HG03139 (cell line): ENCODE measurements around the gene UST.
"Not testable (repeated sequence)": the region's sequence is repeated elsewhere in the genome, so short reads cannot be mapped to it uniquely, and the experiment has no call there.

Experiments
- ATAC-seq: cut with Tn5 transposase; IDR thresholded peaks from one replicate; pipeline ENCODE4 v1.9.1; 2021; ENCODE audit not compliant: unreplicated experiment

UST gene

DNA sequence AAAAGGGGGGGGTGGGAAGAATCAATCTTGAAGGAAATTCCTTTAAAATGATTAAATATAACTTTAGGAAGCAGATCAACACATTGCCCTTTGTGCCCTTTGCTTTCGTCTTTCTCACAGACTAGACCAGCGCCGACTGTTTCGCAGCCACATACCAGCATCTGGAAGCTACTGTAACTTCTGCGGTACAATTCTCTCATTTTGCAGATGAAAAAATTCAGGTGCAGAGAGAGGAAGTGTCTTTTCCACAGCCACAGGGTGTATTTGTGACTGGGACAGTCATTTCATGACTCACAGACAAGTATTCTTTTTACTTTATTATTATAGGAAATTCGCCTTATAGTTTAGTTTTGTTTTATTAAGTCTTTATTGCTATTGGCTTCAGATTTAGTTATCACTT lies 84.2 kb downstream of the UST start:
- no peak for ATAC-seq

DNA sequence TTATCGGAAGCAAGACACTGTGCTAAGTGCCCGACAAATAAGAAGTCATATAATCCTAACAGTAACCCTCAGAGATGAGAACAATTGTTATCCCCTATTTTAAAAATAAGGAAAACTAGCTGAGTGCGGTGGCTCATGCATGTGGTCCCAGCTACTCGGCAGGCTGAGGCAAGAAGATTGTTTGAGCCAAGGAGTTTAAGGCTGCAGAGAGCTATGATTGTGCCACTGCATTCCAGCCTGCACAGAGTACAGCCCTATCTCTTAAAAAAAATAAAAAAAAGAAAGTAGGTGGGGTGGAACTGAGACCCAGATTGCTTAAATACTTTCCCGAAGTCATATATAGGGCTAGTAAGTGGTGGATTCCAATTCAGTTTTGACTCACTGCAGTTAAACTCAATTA lies 84.7 kb downstream of the UST start:
- ATAC-seq: no peak

DNA sequence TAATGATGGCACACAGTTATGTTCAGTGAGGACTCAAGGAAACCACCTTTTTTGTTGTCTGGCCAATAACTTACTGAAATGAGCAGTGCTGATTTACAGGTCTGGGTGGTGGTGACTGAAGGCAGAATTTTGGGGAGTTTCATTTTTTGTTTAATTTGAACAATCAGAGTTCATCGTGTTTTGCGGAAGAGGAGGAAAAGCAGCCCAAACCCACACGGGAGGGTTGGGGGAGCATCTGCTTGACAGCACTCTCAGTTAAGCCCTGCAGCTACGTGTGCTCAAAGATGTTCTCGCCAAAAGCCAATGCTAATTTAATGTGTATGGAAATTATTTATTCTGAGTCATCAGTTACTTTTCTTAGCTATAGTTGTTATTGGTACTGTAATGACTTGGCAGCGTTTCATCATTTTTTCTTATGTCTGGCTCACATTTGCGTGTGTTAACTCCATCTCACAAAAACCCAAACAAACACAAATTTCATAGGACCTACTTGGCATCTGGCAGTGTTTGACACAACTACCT lies 89.2 kb downstream of the UST start:
- ATAC-seq: no peak

DNA sequence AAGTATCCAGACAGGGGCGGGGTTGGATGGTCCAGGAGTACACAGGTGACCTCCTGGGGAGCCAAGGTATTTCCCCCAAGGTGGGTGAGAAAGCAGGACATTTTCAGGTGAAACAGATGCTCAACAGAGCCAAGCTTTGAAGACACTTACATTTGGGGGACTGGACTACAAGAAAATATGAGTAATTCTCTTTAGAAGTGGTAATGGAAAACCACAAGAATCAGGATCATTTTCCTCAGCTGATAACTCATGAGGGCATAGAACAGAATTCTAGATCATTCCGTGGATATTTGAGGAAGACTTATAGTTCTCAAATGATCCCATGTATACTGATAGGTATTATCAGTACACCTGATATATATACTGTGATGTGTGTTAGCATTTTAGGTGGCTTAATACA lies 89.9 kb downstream of the UST start:
- ATAC-seq: no peak

DNA sequence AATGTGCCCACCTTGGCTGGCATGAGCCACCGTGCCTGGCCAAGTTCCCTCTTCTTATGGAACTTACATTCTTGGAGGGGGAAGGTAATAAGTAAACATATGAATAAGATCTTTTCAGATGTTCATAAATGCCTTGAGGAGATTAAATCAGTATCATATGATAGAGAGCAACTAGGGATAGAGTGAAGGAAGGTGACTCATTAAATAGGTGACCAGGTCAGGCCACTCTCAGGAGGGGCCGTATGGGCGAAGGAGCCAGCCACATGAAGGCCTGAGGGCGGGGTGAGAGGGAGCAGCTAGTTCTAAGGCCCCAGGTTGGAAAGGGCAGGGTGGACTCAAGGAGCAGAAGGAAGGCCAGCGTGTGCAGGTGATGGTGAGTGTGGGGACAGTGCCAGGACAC lies 91.1 kb downstream of the UST start:
- ATAC-seq: no peak

DNA sequence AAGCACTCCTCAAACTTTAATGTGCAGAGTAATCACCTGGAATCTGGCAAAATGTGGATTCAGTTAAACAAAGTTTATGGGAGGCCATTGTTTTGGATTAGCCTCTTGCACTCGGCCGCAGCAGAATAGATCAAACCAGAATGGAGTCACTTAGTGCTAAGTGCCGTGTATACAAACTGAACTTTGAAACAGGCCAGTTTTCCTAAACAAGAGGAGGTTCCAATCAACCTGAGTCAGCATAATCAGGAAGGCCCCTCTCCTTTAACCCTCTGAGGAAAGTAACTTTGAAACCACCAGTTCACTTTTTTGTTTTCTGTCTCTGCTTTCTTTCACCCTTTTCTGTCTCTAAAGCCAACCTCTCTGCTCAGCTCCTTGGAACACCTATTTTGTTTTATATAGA lies 92.2 kb downstream of the UST start:
- no peak for ATAC-seq

DNA sequence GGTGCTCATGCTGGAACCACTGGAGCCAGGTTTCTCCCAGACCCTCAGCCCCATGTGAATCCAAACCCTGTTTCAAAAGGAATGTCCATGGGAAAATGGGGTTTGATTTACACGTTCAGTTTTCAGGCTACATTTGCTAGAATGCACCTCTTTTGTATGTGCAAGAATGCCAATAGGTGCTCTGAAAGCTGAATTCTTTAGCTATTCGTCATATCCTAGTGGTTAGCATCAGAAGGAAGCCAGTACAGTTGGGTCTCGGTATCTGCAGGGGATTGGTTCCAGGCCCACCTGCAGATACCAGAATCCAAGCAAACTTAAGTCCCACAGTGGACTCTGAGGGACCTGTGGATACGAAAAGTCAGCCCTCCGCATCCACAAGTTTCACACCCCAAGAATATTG lies 93.4 kb downstream of the UST start:
- no peak for ATAC-seq

DNA sequence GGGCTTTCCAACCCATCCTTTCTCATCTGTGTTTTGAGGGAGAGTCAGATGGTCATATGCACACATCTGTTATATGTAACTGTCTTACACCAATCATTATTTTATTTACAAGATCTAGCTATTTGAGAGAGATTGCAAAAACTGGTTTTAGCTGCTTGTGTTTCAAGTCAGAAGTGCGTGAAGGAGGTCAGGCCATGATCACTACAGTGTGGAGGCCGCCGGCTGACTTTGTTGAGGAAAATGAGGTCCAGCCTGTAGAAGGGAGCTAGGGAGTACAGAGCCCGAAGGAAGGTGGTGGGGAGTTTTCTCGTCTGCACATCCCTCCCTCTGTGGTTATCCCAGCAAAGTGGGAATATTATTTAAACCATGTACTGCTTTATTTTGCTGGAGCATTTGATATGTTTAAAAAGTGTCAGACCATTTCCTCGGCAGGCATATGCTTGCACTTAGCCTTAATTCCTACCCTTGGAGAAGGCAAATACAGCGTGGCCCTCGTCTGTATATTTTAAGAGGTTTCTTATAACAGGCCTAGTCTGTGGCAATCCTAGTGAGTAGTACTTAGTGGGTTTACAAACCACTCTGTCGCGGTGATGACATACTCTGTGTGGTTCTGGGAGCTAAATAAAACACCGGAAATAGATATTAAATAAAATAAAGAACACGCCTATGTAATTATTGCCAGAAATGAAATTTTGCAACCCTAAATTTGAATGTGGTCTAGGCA lies 95.6 kb downstream of the UST start:
- no peak for ATAC-seq

DNA sequence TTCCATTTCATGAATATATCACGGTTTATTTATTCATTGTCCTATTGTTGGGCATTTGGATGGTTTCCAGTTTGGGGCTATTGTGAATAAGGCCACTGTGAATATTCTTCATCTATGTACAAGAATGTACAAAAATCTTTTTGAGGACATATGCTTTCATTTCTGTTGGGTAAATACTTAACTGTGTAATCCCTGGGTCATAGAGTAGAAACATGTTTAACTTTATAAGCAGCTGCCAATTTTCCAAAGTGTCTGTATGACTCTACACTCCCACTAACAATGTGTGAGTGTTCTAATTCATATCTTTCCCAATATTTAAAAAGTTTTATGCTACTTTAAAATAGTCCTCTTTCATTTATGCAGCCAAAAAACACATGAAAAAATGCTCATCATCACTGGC lies 98.6 kb downstream of the UST start:
- ATAC-seq: no peak

DNA sequence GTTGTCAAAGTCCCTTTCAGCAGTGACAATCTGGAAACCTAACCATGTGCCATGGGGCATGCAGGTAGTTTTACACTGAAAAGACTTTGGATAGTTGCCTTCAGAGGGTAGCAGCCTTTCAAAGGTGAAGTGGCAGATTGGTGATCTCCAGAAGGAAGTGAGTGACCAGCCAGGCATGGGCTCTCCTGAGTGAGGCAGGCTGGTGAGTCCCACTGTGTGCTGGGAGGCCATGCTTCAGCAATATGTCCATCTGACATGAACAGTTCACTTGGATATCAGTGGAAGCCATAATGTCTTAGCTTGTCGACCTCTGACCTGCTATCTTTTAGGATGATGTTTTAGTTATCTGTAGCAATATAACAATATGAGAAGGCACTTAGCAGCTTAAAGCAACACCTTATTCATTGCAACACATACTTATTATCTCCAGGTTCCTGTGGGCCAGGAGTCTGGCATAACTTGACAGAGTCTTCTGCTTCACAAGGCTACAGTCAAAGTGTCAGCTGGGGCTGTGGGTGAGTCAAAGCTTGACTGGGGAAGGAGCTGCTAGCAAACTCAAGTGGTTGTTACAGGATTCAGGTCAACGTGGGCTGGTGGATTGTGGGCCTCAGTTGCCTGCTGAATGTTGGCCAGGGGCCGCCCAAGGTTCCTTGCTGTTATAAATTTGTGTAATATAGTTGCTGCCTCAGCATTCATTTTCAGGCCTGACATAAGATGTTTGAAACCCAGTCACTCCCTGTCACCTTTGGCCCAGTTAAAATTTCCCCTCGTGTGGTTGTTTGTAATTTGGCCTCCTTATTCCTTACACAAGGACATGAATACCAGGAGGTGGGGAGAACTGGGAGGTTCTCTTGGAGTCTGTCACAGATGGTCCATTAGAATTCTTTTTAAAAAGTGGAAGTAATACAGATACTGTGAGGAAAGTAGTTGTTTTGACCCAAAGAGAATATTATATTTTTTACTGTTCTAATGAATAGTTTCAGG lies 100.2 kb downstream of the UST start:
- ATAC-seq: no peak

DNA sequence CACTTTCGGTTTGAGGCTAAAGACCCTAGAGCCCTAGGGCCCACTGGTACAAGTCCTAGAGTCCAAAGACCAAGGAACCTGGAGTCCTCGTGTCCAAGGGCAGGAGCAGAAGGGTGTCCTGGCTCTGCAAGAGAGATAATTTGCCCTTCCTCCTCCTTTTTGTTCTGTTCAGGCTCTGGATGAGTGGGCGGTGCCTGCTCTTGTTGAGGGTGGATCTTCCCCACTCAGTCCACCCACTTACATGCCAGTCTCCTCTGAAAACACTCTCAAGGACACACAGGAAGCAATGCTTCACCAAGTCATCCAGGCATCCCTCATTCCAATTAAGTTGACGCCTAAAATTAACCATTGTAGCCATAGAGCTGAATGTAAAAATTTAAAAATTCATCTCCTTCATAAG lies 102.1 kb downstream of the UST start:
- no peak for ATAC-seq

DNA sequence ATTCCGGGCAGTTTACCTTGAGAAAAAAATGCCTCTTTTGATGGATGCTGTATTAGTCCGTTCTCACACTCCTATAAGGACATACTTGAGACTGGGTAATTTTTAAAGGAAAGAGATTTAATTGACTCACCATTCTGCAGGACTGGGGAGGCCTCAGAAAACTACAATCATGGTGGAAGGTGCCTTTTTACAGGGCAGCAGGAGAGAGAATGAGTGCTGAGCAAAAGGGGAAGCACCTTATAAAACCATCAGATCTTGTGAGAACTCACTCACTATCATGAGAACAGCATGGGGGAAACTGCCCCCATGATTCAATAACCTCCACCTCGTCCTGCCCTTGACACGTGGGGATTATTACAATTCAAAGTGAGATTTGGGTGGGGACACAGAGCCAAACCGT lies 102.6 kb downstream of the UST start:
- not testable (repeated sequence) for ATAC-seq

DNA sequence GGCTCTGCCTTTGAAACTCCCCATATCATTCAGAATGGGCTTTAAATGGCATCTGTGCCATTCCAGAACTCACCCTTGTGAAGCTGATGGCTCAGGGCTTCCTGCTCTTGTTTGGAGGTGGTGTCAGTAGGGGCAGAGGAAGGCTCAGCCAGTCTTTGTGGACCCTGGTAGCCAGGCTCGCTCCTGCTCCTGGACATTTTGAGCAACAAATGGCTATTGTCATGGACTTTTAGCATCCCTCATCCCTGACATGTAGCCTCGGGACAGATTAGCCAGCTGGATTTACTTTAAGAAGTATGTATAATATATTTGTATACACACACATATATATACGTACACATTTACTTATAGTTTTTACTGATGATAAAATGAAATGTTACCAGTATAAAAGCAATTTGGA lies 104.1 kb downstream of the UST start:
- no peak for ATAC-seq

DNA sequence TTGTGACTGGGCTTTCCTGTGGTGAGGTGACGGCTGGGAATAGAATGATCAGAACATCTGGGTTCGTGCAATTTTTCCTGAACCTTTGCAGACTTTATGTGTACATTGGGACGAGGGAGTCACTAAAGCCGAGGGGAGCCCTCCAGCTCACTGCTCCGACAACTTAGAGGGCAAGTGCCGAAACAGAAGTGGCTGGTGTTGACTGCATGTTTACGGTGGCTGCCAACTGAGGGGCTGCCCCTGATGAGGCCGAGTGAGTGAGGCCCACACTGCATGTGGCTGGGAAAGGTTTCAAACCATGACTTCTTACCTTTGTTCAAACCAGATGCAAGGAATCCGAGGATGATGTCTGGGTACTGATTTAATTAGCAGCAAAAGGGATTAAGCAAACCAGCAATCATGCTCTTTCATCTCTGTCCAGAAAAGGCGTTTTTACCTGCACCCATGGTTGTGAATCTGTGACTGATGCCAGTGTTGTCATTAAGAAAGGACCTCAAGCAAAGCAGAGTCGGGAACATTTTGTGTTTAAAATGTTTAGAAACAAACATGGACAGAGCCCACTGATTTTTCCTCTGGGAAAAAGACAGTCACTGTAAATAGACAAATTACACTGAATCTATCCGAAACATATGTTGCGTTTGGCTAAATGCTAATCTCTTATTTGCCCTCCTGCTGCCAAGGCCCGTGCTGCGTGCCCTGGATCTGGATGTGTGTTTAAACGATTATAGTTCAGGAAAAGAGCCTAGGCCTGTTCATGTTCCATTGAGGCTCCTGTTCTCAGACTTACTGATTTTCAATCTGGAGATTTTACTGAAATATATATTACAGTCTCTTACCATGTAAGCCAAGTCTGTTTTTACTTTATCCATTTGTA lies 105.1 kb downstream of the UST start:
- no peak for ATAC-seq

DNA sequence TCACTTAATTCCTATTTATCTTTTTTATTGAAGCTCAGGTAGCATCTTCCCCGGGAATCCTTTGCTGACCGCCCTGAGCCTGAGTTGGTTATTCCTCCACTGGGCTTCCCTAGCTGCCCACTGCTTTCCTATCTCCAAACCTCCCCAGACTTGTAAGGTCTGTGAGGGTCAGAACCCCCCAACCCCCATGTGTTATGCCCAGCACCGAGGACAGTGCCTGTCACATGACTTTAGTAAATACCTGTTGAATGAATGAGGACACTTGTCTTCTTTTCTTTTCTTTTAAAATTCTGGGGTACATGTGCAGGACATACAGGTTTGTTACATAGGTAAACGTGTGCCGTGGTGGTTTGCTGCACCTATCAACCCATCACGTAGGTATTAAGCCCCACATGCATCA lies 105.9 kb downstream of the UST start:
- ATAC-seq: no peak

DNA sequence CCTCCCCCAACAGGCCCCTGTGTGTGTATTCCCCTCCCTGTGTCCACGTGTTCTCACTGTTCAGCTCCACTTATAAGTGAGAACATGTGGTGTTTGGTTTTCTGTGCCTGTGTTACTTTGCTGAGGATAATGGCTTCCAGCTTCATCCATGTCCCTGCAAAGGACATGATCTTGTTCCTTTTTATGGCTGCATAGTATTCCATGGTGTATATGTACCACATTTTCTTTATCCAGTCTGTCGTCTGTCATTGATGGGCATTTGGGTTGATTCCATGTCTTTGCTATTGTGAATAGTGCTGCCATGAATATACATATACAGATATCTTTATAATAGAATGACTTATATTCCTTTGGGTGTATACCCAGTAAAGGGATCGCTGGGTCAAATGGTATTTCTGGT lies 106.3 kb downstream of the UST start:
- ATAC-seq: not testable (repeated sequence)

DNA sequence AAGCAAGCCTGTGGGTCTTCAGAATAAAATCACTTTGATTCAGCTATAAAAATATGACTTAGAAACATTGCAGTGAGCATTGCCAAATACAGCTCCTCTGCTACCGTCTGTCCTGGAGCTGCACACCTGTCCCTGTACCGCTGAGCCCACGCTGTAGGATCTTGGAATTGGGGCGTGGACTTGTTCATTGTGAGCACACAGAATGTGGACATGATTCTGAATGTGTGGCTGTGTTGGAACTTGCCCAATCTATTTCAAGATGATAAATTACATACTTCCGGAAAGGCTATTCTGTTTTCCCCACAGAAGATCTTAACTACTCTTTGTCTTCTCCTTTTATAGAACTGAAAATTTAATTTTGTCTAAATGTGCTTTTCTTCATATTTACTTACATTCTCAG lies 107.3 kb downstream of the UST start:
- ATAC-seq: no peak

DNA sequence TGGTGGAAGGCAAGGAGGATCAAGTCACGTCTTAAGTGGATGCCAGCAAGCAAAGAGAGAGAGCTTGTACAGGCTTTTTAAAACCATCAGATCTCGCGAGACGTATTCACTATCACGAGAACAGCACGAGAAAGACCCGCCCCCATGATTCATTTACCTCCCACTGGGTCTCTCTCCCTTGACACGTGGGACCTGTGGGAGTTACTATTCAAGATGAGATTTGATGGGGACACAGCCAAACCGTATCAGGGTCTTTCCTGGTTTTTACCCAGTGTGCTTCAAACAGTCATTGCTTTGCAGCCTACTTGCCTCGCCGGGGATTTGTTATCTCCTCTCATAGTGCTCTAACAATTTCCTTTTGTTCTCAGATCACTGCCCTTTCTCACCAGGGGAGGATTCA lies 108.2 kb downstream of the UST start:
- no peak for ATAC-seq

DNA sequence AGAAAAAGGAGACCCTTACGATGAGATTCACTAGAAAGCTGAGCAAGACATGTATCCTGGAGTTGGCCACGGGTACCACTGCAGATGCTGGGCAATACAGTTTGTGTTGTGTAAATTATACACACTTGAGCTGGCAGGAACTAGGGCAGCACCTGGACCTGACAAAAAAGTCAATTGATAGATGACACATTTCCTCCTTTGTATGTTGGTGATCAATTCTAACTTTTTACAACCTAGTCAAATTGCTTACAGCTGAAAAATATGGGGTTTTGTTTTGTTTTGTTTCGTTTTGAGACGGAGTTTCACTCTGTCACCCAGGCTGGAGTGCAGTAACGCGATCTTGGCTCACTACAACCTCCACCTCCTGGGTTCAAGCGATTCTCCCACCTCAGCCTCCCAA lies 108.9 kb downstream of the UST start:
- ATAC-seq: no peak

DNA sequence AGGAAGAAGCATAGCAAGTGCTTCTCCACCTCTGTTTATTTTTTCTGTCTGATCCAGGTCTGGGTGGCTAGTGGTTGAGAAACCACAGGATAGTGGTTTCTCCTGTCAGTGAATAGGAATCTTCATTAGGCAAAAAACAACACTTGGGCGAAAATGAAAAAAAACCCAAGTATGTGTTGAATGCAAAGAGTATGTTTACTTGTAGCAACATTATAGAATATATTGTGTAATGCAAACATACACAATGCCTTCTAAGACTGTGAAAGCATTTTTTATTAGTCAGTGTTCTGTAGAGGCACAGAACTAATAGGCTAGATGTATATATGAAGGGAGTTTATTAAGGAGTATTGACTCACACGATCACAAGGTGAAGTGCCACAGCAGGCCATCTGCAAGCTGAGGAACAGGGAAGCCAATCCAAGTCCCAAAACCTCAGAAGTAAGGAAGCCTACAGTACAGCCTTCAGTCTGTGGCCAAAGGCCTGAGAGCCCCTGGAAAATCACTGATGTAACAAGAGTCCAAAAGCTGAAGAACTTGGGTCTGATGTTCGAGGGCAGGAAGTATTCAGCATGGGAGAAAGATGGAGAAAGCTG lies 111.1 kb downstream of the UST start:
- no peak for ATAC-seq

DNA sequence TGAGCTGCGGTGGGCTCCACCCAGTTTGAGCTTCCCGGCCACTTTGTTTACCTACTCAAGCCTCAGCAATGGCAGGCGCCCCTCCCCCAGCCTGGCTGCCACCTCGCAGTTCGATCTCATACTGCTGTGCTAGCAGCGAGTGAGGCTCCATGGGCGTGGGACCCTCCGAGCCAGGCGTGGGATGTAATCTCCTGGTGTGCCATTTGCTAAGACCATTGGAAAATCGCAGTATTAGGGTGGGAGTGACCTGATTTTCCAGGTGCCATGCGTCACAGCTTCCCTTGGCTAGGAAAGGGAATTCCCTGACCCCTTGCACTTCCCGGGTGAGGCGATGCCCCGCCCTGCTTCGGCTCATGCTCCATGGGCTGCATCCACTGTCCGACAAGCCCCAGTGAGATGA lies 117.3 kb downstream of the UST start:
- not testable (repeated sequence) for ATAC-seq
